KOPT-K1 (cell line): ENCODE measurements around the gene GSDMA.

Experiments
- H3K27ac ChIP-seq: fragments of 200-600 bp; sonication (generic); 2 replicates; pipeline ENCODE4 v1.5.1; 2016; ENCODE audit warnings: antibody characterized with exemption, mild to moderate bottlenecking, low read depth, low read length; ENCODE audit not compliant: poor library complexity, severe bottlenecking
- H3K36me3 ChIP-seq: fragments of 200-600 bp; sonication (generic); 2 replicates; pipeline ENCODE4 v1.5.1; 2017; ENCODE audit warnings: antibody characterized with exemption, mild to moderate bottlenecking, low read length, moderate library complexity; ENCODE audit not compliant: insufficient read depth
- H3K9me3 ChIP-seq: fragments of 200-600 bp; sonication (generic); 2 replicates; pipeline ENCODE4 v1.5.1; 2017; ENCODE audit warnings: antibody characterized with exemption, low read length, mild to moderate bottlenecking; ENCODE audit not compliant: insufficient read depth, poor library complexity, severe bottlenecking

The GSDMA gene

GRCh38 chr17:40015005-40015997 lies 52.5 kb downstream of the GSDMA start, which contains the start of gene CSF3:
Gene CSF3 (plus strand): TSS chr17:40015440. CDS start chr17:40015475, 35 bp downstream.
- no peak within 1 kb of the TSS for H3K27ac ChIP-seq
- H3K9me3 ChIP-seq: no peaks in the 10 kb centered on the region
- H3K36me3 ChIP-seq: peaks cover 30% of the 10 kb centered on the region; the same call in 1 of the 2 replicates

DNA sequence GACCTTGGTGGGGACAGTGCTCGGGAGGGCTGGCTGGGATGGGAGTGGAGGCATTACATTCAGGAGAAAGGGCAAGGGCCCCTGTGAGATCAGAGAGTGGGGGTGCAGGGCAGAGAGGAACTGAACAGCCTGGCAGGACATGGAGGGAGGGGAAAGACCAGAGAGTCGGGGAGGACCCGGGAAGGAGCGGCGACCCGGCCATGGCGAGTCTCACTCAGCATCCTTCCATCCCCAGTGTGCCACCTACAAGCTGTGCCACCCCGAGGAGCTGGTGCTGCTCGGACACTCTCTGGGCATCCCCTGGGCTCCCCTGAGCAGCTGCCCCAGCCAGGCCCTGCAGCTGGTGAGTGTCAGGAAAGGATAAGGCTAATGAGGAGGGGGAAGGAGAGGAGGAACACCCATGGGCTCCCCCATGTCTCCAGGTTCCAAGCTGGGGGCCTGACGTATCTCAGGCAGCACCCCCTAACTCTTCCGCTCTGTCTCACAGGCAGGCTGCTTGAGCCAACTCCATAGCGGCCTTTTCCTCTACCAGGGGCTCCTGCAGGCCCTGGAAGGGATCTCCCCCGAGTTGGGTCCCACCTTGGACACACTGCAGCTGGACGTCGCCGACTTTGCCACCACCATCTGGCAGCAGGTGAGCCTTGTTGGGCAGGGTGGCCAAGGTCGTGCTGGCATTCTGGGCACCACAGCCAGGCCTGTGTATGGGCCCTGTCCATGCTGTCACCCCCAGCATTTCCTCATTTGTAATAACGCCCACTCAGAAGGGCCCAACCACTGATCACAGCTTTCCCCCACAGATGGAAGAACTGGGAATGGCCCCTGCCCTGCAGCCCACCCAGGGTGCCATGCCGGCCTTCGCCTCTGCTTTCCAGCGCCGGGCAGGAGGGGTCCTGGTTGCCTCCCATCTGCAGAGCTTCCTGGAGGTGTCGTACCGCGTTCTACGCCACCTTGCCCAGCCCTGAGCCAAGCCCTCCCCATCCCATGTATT lies 53.5 kb downstream of the GSDMA start:
- Histone ChIP-seq H3K36me3 (peaks cover 38% of the 10 kb centered on the region), H3K9me3 (no peaks in the 10 kb centered on the region), H3K27ac (no peak overlapping the region)

DNA sequence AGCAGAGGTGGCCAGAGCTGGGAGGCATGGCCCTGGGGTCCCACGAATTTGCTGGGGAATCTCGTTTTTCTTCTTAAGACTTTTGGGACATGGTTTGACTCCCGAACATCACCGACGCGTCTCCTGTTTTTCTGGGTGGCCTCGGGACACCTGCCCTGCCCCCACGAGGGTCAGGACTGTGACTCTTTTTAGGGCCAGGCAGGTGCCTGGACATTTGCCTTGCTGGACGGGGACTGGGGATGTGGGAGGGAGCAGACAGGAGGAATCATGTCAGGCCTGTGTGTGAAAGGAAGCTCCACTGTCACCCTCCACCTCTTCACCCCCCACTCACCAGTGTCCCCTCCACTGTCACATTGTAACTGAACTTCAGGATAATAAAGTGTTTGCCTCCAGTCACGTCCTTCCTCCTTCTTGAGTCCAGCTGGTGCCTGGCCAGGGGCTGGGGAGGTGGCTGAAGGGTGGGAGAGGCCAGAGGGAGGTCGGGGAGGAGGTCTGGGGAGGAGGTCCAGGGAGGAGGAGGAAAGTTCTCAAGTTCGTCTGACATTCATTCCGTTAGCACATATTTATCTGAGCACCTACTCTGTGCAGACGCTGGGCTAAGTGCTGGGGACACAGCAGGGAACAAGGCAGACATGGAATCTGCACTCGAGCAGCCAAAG lies 54.7 kb downstream of the GSDMA start:
- no peak overlapping the region for H3K27ac ChIP-seq

GRCh38 chr17:40018211-40019121 lies 55.7 kb downstream of the GSDMA start:
- H3K27ac ChIP-seq: no peak overlapping the region
- peaks cover 60% of the 10 kb centered on the region for H3K36me3 ChIP-seq
- H3K9me3 ChIP-seq: no peaks in the 10 kb centered on the region

More for the DNA sequence above, 54.7 kb downstream of the GSDMA start:
- H3K36me3 ChIP-seq: peaks cover 51% of the 10 kb centered on the region
- no peaks in the 10 kb centered on the region for H3K9me3 ChIP-seq

- Histone ChIP-seq H3K27ac (no peak overlapping the region), H3K36me3 (peaks cover 69% of the 10 kb centered on the region), H3K9me3 (no peaks in the 10 kb centered on the region)
Measured at GRCh38 chr17:40019140-40019991, 56.6 kb downstream of the GSDMA start.

DNA sequence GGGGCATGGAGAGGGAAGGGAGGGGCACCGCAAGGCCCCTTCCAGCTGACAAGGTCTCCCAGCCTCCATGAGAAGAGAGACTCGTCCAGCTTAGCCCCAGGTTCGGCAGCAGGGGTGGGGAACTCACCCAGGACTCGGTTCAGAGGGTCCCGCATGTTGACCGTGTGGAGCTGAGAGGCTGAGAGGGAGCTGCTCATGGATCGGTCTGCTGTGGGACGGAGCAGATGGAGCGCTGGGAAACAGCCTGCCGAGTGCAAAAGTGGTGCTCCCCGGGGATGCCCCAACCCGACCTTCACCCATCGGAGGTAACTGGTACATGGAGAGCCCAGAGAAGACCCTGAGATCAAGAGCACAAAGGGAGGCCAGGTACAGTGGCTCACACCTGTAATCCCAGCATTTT lies 57.3 kb downstream of the GSDMA start:
- Histone ChIP-seq H3K9me3 (no peaks in the 10 kb centered on the region), H3K27ac (no peak overlapping the region), H3K36me3 (peaks cover 77% of the 10 kb centered on the region)

DNA sequence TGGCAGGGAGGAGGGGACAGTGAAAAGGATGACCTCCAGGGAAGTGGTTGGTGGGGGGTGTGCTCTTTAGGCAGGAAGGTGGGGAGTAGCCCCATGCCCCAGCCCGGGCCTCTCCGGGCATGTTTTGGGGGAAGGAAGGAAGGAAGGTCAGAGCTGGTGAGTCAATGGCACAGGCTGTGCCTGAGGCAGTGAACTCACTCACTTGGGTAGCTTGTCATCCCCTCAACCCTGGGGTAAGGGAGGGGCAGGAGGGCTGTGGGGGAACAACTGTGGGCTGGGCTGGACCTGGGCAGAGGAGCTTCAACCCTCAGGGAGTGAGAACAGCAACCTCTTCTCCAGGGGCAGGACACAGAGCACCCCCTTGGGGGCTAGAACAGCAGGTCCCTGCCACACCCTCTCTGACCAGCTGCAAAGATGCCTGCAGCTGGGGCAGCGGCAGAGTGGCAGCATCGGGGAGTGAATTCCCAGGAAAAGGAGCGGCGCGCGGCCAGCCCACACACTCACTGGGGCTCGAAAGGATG lies 58.7 kb downstream of the GSDMA start:
- H3K27ac ChIP-seq: no peak overlapping the region
- H3K9me3 ChIP-seq: no peaks in the 10 kb centered on the region
- peaks cover 90% of the 10 kb centered on the region for H3K36me3 ChIP-seq

- Histone ChIP-seq H3K27ac (no peak overlapping the region), H3K9me3 (no peaks in the 10 kb centered on the region), H3K36me3 (peaks cover 96% of the 10 kb centered on the region)
Measured at GRCh38 chr17:40022497-40022896, 59.7 kb downstream of the GSDMA start.

DNA sequence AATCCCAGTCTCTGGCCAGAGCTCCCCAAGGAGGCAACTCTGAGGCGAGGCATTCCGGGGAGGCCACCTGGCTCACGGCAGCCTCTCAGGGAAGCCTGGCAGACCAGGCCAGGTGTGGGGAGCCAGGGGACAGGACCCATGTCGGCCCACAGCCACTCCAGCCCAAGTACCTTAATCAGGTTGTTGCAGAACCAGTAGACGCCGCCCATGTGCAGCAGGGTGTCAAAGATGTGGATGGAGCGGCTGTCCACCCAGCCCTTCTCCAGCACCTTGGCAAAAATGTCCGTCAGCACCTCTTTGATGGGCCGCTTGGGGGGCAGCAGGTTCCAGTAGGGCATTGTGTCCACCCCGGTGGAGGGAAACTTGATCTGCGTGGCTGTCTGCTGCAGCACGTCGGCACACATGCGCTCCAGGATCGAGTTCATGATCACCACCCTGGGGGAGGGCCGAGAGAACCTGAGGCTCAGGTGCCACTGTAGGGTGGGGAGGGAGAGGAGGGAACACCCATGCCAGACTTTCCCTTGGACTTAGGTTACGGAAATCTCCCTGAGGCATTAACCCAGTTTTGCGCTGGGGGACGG lies 60.2 kb downstream of the GSDMA start:
- Histone ChIP-seq H3K27ac (no peak overlapping the region), H3K36me3 (peaks cover 96% of the 10 kb centered on the region), H3K9me3 (no peaks in the 10 kb centered on the region)

- no peaks in the 10 kb centered on the region for H3K9me3 ChIP-seq
- peaks cover 97% of the 10 kb centered on the region for H3K36me3 ChIP-seq
- H3K27ac ChIP-seq: no peak overlapping the region
Measured at GRCh38 chr17:40023590-40024292, 60.9 kb downstream of the GSDMA start.

DNA sequence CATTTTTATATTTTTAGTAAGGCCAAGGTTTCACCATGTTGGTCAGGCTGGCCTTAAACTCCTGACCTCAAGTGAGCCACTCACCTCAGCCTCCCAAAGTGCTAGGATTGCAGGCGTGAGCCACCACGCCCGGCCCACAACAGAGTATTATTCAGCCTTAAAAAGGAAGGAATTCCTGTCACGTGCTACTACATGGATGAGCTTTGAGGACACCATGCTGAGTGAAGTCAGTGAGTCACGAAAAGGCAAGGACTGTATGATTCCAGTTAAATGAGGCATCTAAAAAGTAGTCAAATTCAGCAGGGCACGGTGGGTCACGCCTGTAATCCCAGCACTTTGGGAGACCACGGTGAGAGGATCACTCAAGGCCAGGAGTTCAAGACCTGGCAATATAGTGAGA lies 62.1 kb downstream of the GSDMA start:
- Histone ChIP-seq H3K36me3 (peaks cover 97% of the 10 kb centered on the region), H3K9me3 (no peaks in the 10 kb centered on the region), H3K27ac (no peak overlapping the region)

- H3K9me3 ChIP-seq: no peaks in the 10 kb centered on the region
- peak overlapping the region; percentile 25 for H3K27ac ChIP-seq
- peaks cover 97% of the 10 kb centered on the region for H3K36me3 ChIP-seq
Measured at GRCh38 chr17:40025559-40025958, 62.8 kb downstream of the GSDMA start.
